ENCODE results near the gene MC5R.

The MC5R gene

GRCh38 chr18:13823707-13824395, at the start of gene MC5R:
MC5R (plus strand) TSS chr18:13824149; CDS start chr18:13825766, 1,617 bp downstream.
- DNase-seq (ENCODE audit: low read depth) = peak; percentile 45

DNA sequence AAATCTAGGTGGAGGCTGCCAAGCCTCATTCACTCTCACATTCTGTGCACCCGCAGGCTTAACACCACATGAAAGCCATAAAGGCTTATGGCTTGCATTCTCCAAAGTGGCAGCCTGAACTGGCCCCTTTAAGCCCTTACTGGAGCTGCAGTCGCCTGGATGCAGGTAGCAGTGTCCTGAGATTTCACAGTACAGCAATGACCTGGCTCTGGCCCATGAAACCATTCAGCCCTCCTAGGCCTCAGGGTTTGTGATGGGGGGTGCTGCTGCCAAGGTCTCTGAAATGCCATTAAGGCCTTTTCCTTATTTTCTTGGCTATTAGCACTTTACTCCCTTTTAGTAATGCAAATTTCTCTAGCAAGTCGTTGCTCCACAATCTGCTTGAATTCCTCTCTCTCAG, 48.9 kb upstream of the MC5R start:
- DNase-seq (ENCODE audit: low read depth) = no peak

- DNase-seq (ENCODE audit: low read depth) = no peak
Measured at GRCh38 chr18:13791181-13791580, 32.8 kb upstream of the MC5R start.

- no peak for DNase-seq (ENCODE audit: low read depth)
Measured at GRCh38 chr18:13793819-13794218, 30.1 kb upstream of the MC5R start.

- DNase-seq (ENCODE audit: low read depth) = no peak
Measured at GRCh38 chr18:13796515-13796914, 27.4 kb upstream of the MC5R start.

DNA sequence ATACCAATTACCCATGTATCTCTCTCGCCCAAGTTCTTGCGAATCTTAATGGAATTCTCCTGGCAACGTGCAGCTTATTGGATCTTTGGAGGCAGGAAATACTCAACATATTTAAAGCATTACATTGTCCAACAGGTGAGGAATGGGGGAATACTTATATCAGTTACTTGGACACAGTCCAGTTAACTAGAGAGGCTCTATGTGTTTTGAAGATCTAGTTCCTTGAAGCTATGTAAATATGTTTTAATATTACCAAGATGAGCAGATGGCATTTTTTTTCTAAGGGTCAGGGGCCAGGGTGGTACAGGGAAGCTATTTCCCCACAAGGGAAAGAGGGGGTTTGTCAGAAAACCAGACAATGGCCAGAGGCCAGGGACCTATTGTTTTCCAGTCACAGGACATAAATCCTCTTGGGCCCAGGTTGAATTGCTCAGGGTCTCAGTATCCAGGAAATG, 26.8 kb upstream of the MC5R start:
- DNase-seq (ENCODE audit: low read depth) = peak; percentile 4

DNA sequence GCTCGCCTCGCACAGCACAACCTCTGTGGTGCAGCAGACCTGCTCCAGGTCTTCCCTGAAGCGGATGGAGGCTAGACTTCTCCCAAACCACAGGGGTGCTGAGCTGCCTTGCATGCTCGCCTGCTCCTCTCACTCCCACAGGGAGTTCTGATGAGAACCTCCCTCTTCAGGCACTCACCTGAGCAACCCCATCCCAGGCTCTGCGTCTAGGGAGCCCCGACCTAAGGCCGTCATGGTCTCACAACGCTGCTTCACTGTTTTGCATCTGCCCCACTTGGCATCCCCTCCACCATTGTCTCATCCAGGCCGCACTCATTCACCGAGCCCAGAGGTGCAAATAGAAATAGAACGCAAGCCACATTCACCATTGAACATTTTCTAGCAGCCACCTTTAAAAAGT, 24.6 kb upstream of the MC5R start:
- no peak for DNase-seq (ENCODE audit: low read depth)

- peak; percentile 49 for DNase-seq (ENCODE audit: low read depth)
Measured at GRCh38 chr18:13800505-13801259, 23.3 kb upstream of the MC5R start.

GRCh38 chr18:13801260-13801601, 22.7 kb upstream of the MC5R start:
- DNase-seq (ENCODE audit: low read depth) = no peak

DNA sequence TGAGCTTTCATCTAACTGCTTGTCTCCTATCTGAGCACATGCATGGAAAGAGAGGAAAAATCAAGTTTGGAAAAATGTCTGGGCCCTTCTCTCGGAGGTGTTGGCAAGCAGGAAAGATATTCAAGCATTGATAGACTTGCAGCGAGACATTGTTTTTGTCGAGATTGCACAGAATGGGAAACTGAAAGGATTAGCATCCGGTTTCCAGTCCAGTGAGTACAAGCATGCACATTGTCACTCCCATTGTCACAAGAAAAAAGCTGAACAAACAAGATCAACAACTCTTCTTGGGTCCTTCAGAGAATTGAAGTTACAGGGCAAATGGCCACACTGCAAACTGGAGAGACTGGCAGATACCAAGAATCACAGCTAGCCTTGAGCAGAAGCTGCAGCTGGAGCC, 19.6 kb upstream of the MC5R start:
- no peak for DNase-seq (ENCODE audit: low read depth)

GRCh38 chr18:13808294-13809042, 15.5 kb upstream of the MC5R start:
- no peak for DNase-seq (ENCODE audit: low read depth)

- no peak for DNase-seq (ENCODE audit: low read depth)
Measured at GRCh38 chr18:13809043-13809430, 14.9 kb upstream of the MC5R start.

GRCh38 chr18:13809531-13810255, 14.3 kb upstream of the MC5R start:
- DNase-seq (ENCODE audit: low read depth) = no peak

DNA sequence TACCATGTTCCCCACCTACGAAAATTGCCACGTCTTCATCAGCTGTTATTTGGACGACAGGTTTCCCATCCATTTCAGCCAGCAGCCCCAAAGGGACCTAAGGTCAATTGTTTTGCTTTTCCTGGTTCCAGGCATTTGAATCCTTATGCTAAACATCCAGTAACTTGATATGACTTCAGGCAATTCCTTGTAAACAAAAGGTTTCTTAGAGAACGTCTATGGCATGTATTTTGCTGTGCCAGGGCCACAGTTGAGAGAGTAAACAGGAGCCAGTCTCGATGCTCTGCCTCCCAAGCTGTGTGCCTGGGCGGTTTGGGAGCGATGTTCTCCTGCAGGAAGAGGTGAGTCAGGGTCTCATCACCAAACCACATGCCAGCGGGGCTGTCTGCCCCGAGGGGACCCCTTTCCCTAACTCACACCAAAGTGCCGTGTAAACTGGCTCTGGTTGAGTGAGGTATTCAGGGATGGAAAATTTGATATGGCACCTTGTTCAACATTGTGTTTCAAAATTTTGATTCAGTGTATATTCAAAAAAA, 12.9 kb upstream of the MC5R start:
- no peak for DNase-seq (ENCODE audit: low read depth)

- peak; percentile 11 for DNase-seq (ENCODE audit: low read depth)
Measured at GRCh38 chr18:13811993-13812392, 12.0 kb upstream of the MC5R start.

DNA sequence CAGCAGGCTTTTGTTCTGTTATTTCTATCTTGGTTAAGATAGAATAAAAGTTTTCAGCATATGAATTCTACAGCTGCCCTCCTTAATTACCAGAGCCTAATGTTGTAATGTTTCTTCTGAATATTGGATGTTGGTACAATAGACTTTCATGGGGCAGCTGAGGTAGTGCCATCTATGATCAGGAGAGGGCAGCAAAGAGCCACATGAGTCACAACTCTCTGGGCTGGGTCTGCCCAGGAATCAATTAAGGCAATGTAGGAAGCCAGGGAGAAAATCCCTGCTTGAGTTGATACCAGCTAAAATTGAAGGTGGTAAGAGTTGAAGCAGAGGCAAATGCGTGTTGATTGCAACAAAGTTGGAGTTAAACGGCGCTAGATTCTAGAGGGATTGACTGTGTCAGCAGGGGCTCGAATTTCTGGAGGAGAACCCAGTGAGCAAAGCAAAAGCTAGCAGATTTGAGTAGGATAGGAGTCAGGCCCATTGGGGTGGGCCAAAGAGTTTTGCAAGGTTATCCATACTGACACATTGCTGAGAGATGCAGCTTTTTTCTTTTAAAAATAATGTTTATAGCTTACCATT, 10.6 kb upstream of the MC5R start:
- DNase-seq (ENCODE audit: low read depth) = peak; percentile 50

DNA sequence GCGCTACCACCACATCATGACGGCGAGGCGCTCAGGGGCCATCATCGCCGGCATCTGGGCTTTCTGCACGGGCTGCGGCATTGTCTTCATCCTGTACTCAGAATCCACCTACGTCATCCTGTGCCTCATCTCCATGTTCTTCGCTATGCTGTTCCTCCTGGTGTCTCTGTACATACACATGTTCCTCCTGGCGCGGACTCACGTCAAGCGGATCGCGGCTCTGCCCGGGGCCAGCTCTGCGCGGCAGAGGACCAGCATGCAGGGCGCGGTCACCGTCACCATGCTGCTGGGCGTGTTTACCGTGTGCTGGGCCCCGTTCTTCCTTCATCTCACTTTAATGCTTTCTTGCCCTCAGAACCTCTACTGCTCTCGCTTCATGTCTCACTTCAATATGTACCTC, 2.3 kb downstream of the MC5R start:
- DNase-seq (ENCODE audit: low read depth) = no peak

DNA sequence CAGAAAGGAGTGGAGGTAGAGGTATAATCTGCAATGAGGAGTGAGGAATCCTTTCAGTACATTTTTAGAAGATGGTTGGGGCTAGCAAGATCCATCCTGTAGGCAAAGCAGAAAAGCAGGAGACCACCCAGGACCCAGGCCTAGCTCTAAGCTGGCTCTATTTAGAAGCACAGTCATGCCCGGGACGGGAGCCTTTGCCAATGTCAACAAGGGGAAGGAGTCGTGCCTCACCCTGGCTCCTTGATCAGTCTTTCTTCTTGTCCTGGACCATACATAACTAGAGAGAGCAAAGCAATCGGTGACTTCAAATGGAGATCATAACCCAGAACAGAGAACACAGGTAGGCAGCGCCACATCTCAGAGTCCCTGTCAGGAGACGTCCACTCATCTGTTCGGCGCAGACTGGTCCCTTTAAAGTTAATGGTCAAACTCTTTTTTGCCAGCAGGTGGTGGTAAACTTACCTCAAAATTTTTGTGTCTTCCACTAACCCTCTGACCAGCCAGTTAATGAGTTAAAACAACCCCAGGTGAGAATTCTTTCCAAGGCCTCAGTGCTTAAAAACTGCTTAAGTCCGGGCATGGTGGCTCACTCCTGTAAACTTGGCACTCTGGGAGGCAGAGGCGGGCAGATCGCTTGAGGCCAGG, 8.0 kb downstream of the MC5R start:
- no peak for DNase-seq (ENCODE audit: low read depth)

- DNase-seq (ENCODE audit: low read depth) = no peak
Measured at GRCh38 chr18:13834496-13835015, 10.6 kb downstream of the MC5R start.

GRCh38 chr18:13835202-13835601, 11.3 kb downstream of the MC5R start:
- DNase-seq (ENCODE audit: low read depth) = no peak

GRCh38 chr18:13836559-13836958, 12.6 kb downstream of the MC5R start:
- DNase-seq (ENCODE audit: low read depth) = no peak
